ACC112 (cell line): Measurements from ENCODE around the gene IL17RB.
A peak's percentile ranks its signal among the peaks of the same experiment; 100 is the strongest.

ENCODE experiments used
- H2AFZ ChIP-seq: fragments of 200-600 bp; sonication (generic); one replicate; pipeline ENCODE4 v1.6.0; 2017; ENCODE audit warnings: antibody characterized with exemption, low read length; ENCODE audit not compliant: unreplicated experiment
- H3K27ac ChIP-seq: fragments of 200-600 bp; sonication (generic); 2 replicates; pipeline ENCODE4 v1.5.1; 2014; ENCODE audit warnings: low read depth, mild to moderate bottlenecking, antibody characterized with exemption, low read length, moderate library complexity
- H3K27me3 ChIP-seq: fragments of 200-600 bp; sonication (generic); 2 replicates; pipeline ENCODE4 v1.6.1; 2014; ENCODE audit warnings: mild to moderate bottlenecking, antibody characterized with exemption, low read length, moderate library complexity, mixed read lengths; ENCODE audit not compliant: insufficient read depth
- H3K36me3 ChIP-seq: fragments of 200-600 bp; sonication (generic); 2 replicates; pipeline ENCODE4 v1.6.1; 2016; ENCODE audit warnings: mild to moderate bottlenecking, antibody characterized with exemption, low read length, moderate library complexity, mixed read lengths; ENCODE audit not compliant: insufficient read depth
- H3K4me1 ChIP-seq: fragments of 200-600 bp; sonication (generic); one replicate; pipeline ENCODE4 v1.6.1; 2016; ENCODE audit warnings: low read length, mixed read lengths; ENCODE audit not compliant: insufficient read depth, unreplicated experiment, control insufficient read depth
- H3K4me3 ChIP-seq: fragments of 200-600 bp; sonication (generic); 2 replicates; pipeline ENCODE4 v1.5.1; 2014; ENCODE audit warnings: mild to moderate bottlenecking, low read depth, low read length
- H3K79me2 ChIP-seq: fragments of 200-600 bp; sonication (generic); one replicate; pipeline ENCODE4 v1.6.0; 2016; ENCODE audit warnings: low read length; ENCODE audit not compliant: control insufficient read depth, unreplicated experiment, insufficient read depth

IL17RB gene

GRCh38 chr3:53862241-53862640, 15.9 kb downstream of the IL17RB start:
- Histone ChIP-seq H3K4me3 (no peak overlapping the region), H3K4me1 (no peaks in the 10 kb centered on the region), H3K79me2 (no peaks in the 10 kb centered on the region), H3K27me3 (no peaks in the 10 kb centered on the region), H3K27ac (no peak overlapping the region), H3K36me3 (peaks cover 16% of the 10 kb centered on the region), H2AFZ (no peak overlapping the region)

GRCh38 chr3:53863145-53863544, 16.8 kb downstream of the IL17RB start:
- Histone ChIP-seq H3K4me3 (no peak overlapping the region), H2AFZ (no peak overlapping the region), H3K79me2 (no peaks in the 10 kb centered on the region), H3K4me1 (no peaks in the 10 kb centered on the region), H3K36me3 (peaks cover 16% of the 10 kb centered on the region), H3K27ac (no peak overlapping the region), H3K27me3 (no peaks in the 10 kb centered on the region)

GRCh38 chr3:53865732-53866499, 19.5 kb downstream of the IL17RB start:
- H3K27ac ChIP-seq, result no peak overlapping the region
- no peak overlapping the region for H3K4me3 ChIP-seq
- H2AFZ ChIP-seq, result no peak overlapping the region
- H3K4me1 ChIP-seq, result no peaks in the 10 kb centered on the region
- H3K36me3 ChIP-seq, result peaks cover 21% of the 10 kb centered on the region
- H3K27me3 ChIP-seq, result no peaks in the 10 kb centered on the region
- no peaks in the 10 kb centered on the region for H3K79me2 ChIP-seq

GRCh38 chr3:53880396-53881345, 34.3 kb downstream of the IL17RB start:
- Histone ChIP-seq H3K4me3 (peak overlapping the region; percentile 97), H3K36me3 (peaks cover 36% of the 10 kb centered on the region), H3K4me1 (peaks cover 12% of the 10 kb centered on the region), H3K79me2 (peaks cover 20% of the 10 kb centered on the region), H3K27ac (no peak overlapping the region), H2AFZ (peak overlapping the region; percentile 88), H3K27me3 (no peaks in the 10 kb centered on the region)

DNA sequence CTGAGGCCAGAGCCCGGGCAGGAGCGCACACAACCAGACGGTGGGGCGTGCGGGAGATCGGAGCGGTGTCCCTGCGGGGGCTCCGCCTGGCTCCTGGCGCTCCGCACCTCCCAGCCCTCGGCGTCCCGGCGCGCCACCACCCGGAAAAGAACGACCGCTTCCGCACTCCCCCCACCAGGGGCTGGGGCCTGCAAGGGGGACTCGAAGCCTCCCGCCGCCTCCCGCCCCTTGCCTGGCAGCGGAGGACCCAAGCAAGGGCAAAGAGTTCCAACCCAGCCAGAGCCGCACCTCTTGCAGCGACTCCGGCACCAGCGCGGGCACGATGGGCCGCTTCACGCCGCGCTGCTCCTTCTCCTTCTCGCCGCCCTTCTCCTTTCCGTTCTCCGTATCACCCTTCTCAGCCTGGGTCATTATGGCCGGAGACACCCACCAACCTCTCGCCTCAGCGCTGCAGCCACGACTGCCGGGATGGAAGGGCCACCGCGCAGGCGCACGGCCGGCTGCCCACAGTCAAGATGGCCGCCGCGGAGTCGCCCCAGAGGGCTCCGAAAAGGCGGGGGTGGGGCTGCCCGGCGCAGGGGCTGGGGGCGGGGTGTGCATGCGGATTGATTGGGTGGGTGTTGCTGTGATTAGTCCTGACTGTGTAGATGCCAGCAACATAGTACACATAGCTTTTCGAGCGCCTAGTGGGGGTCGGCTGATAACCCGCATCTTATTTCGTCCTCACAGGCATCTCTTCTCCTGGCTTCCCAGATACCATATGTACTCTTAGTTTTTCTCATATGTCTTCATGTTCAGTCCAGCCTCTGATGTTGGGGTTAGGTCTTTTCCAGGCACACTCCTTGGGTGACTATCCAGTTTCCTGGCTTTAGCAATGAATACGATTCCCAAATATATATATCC, 35.6 kb downstream of the IL17RB start, which contains the start of gene ACTR8:
Gene ACTR8, minus strand, starts transcription at position 462 of the 903 bp plus-strand sequence. Its CDS starts 51 bp downstream, at position 411.
- Histone ChIP-seq H3K27ac (peak within 1 kb of the TSS; percentile 28), H3K4me1 (peaks cover 12% of the 10 kb centered on the region), H3K4me3 (peak within 1 kb of the TSS; percentile 97), H3K27me3 (no peaks in the 10 kb centered on the region), H3K79me2 (peaks cover 20% of the 10 kb centered on the region), H2AFZ (peak within 1 kb of the TSS; percentile 88), H3K36me3 (peaks cover 28% of the 10 kb centered on the region)

- H3K4me1 ChIP-seq, result peaks cover 12% of the 10 kb centered on the region
- H3K4me3 ChIP-seq, result no peak overlapping the region
- H3K79me2 ChIP-seq, result peaks cover 21% of the 10 kb centered on the region
- no peak overlapping the region for H2AFZ ChIP-seq
- H3K27me3 ChIP-seq, result no peaks in the 10 kb centered on the region
- H3K27ac ChIP-seq, result no peak overlapping the region
- peaks cover 25% of the 10 kb centered on the region for H3K36me3 ChIP-seq
Measured at GRCh38 chr3:53883008-53883407, 36.6 kb downstream of the IL17RB start.

- no peak overlapping the region for H3K4me3 ChIP-seq
- peaks cover 12% of the 10 kb centered on the region for H3K36me3 ChIP-seq
- peaks cover 34% of the 10 kb centered on the region for H3K79me2 ChIP-seq
- no peak overlapping the region for H2AFZ ChIP-seq
- H3K4me1 ChIP-seq, result peaks cover 12% of the 10 kb centered on the region
- no peak overlapping the region for H3K27ac ChIP-seq
- H3K27me3 ChIP-seq, result no peaks in the 10 kb centered on the region
Measured at GRCh38 chr3:53884623-53885022, 38.3 kb downstream of the IL17RB start.

DNA sequence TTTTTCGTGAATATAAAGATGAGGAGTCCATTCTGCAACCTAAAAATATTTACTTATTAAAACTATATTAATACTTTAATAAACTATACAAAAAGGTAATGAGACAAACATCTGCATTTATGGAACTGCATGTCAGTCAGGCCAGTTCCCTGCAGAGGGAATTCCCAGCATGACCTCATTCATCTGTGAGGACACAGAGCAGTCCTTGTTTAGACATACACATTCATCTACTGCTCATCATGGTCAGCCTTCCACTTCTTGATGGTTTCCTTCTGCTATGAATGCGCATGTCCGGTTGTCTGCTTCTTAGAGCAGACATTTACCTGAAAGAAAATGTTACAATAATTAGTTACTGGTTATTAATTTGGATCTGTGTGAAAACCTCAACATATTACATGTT, 38.9 kb downstream of the IL17RB start:
- Histone ChIP-seq H3K27me3 (no peaks in the 10 kb centered on the region), H3K4me1 (peaks cover 15% of the 10 kb centered on the region), H3K4me3 (no peak overlapping the region), H3K36me3 (0 out of 2 replicates have a peak, but pooled peaks cover 10% of the 10 kb centered on the region), H3K79me2 (peaks cover 35% of the 10 kb centered on the region), H2AFZ (no peak overlapping the region), H3K27ac (no peak overlapping the region)

- H3K27ac ChIP-seq, result no peak overlapping the region
- H3K4me3 ChIP-seq, result no peak overlapping the region
- H3K4me1 ChIP-seq, result peaks cover 12% of the 10 kb centered on the region
- peaks cover 34% of the 10 kb centered on the region for H3K79me2 ChIP-seq
- 0 out of 2 replicates have a peak, but pooled peaks cover 10% of the 10 kb centered on the region for H3K36me3 ChIP-seq
- H3K27me3 ChIP-seq, result no peaks in the 10 kb centered on the region
- no peak overlapping the region for H2AFZ ChIP-seq
Measured at GRCh38 chr3:53887446-53887845, 41.1 kb downstream of the IL17RB start.

GRCh38 chr3:53888232-53888631, 41.9 kb downstream of the IL17RB start:
- Histone ChIP-seq H2AFZ (no peak overlapping the region), H3K79me2 (peaks cover 34% of the 10 kb centered on the region), H3K4me3 (no peak overlapping the region), H3K36me3 (0 out of 2 replicates have a peak, but pooled peaks cover 10% of the 10 kb centered on the region), H3K27me3 (no peaks in the 10 kb centered on the region), H3K27ac (no peak overlapping the region), H3K4me1 (peaks cover 12% of the 10 kb centered on the region)
